GM19023 (cell line): Measurements from ENCODE around the gene ZNF385B.

ENCODE experiments used
- ATAC-seq: cut with Tn5 transposase; IDR thresholded peaks from one replicate; pipeline ENCODE4 v1.9.1; 2021; ENCODE audit warnings: mild to moderate bottlenecking, moderate library complexity; ENCODE audit not compliant: unreplicated experiment

Gene ZNF385B

DNA sequence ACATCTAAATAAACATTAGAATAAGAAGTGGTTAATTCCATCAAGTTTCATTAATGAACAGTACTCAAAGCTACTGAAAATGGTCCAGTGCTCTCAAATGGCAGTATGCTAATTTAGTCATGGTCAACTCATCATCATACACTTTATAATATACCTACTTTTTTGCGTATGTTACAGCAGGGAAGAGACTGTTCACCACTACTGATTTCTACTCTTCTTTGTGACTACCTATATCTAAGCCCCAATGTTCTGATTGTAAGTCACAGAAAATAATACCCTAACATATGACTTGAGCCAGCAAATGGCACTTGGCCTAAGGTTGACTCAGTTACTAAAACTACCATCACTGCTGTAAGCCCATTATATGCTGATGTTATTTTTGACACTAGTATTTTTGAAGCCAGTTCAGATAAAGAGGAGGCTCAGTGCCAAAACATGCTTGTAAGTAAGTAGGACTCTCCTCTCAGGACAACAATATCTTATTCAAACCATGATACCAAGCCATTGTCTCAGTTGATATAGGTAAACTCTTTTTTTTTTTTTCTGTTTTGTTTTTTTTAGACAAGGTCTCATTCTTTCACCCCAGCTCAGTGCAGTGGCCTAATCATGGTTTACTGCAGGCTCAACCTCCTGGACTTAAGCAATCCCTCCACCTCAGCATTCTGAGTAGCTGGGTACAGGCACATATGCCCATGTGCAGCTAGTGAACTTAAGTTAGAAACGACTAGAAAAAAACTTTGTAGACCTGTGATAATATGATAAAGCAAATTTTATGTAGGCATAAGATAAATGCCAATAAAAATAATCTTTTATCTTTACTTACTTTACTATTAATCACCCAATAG lies 266.9 kb downstream of the ZNF385B start:
- no peak for ATAC-seq

DNA sequence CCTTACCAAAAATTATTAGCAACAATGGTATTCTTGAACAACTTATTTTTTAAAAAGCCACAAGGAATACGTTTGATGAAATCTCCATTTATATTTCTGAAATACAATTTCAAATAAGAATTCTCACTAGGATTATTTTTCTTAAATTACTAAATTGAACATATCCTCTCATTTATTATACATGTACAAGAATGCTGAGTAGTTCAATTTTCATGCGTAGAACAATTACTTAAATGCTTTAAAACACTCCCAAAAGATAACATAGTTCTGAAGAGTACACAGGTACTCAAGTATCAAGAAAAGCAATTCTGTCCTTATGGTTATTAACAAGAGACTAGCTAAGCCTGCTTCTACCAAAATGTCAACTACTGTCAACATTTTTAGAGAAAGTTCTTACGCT lies 268.1 kb downstream of the ZNF385B start:
- ATAC-seq: no peak

DNA sequence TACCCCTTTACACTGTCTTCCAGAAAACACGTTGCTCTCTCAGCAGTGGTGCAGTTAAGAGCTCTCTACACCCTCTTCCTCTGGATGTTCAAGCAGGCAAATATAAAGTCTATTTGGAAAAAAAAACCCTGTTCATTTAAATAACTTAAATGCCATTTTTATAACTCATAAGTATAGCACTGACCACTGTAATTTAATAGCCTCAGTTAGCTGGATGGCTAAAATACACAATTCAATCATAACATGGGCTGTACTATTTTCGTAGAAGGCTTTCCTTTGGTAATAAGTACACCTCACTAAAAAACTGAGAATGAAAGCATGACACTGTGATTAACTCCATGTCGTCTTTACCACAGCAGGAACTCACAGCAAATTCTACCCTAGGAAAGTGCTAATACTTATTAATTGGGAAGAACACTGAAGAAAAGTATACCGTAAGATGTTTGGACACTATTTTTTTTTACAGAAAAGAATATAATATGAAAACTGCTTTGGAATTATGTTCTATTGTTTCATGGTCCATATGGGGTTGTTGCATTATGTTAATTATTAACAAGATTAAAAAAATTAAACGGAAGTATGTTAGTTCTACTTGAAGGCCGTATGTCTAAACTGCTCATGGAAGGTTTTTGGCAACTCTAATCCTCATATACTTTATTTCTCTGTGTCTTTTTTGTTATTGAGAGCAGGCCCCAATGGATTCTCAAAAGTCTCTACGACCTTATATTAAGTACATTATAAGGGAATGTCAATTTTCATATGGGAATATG lies 269.1 kb downstream of the ZNF385B start:
- ATAC-seq: no peak

DNA sequence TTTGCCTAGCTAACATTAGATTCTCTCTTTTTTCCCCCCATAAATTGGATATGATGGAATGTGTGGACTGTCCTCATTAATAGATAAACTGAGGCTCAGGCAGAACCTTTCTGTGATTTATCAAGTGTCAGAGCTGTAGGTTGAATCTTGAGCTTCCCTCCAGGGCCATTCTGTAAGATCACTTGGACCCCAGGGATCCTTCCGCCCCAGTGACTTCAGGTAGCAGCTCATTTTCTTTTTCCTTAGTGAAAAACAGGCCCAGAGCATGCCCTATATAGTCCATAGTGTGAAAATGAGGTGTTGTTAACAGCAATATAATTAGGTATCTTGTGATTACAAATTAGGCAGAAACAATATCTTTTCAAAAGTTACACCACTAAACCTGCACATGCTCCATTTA lies 269.7 kb downstream of the ZNF385B start:
- ATAC-seq: no peak

DNA sequence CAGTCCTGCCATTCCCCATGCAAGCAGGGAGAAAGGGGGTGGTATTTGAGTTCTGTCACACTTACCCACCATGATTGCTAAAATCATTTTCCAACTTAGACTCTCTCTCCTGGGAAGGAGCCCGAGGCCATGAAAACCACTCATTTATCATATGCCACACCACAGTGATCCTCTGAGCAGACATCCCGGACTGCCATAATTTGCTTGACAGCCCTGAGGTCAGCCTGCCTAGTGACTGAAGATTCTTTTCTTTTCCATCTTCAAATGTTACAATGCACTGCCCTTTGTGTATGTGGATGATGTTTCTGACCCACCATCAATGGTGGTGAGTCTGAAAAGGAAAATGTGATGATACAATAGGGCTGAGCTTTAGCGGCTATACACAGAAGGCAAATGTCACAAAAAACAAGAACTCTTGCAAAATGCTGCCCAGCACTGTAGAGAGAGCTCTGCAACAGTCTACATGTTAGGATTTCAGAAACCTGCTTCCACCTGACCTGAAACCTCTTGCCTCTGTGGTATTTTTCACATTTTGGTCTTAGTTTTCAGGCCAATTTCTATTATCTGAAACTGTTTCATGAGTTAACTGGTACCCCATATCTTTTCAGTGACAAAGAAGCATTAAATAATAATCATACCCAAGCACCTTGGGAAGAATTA lies 272.8 kb downstream of the ZNF385B start:
- ATAC-seq: no peak

DNA sequence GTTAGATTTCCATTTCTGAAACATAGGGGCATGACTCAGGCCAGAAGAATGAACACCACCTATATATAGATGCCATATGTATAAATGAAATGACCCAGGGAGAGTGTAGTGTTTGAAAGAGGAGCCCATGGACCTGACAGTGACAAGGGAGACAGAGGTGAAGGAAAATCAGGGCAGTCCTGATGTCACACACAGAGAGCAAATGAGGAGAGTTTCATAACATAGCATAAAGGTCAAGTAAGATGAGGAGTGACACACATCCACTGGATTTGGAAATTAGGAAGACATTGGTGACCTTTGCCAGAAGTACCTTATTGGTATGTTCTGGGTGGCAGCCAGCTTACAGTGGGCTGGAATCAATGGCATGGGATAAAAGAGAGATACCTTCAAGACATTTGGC lies 276.7 kb downstream of the ZNF385B start:
- no peak for ATAC-seq

DNA sequence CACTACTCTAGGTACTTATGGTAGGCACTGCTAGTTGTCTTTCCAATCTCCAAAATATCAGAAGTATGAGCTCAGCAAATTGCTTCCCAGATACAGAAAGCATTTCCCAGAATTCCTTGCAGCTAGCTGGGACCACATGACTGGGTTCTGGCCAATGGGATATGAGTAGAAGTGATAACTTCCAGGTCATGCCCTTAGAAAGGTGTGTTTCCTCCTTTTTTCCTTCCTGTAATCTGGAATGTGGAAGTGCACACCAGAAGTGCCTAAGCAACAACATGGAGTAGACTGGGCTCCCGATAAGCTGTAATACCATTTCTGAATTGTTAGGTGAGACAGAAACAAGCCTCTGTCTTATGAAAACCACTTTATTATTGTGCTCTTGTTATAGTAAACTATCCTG lies 279.8 kb downstream of the ZNF385B start:
- ATAC-seq: no peak

DNA sequence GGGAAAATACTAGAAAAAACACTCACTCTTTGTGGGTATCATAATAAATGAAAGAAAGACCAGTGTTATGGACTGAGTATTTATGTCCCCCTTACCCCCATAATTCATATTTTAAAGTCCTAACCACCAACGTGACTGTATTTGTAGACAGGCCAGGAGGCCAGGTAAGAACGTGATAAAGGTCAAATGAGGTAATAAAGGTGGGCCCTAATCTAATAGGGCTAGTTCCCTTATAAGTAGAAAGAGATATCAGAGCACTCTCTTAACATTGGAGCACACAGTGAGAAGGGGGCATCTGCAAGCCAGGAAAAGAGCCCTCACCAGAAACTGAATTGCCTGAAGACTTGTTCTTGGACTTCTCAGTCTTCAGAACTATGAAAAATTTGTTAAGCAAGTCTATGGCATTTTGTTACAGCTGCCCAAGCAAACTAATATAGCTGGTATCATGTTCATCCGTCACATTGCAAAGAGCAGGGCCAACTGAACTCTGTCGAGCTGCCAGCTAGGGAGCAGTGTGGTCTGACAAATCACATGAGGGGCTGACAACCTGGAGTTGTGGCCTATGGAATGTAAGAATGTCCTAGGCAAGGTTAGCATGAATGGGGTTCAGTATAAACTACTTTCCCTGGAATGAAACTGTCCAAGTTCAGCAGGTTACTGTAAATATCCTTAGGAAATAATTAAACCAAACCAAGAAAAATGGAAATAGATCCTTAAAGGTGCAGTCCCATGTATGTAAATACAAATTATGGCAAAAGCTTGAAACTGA lies 280.9 kb downstream of the ZNF385B start:
- ATAC-seq: no peak

DNA sequence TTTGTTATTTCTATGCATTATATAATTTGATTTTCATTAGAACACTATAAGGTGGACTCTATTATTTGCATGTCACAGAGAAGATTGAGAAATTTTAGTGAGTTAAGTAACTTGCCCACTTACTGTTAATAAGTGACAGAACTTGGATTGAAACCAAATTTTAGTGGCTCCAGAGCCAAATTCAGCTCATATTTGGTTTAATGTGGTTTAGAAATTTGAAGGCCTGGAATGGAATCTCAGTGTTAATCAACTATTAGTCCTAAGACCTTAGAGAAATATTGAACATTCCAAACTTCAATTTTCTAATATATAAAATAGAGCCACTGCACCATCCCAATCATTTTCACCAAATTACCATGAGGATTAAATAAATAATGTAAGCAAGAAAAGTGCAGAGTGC lies 281.6 kb downstream of the ZNF385B start:
- no peak for ATAC-seq

DNA sequence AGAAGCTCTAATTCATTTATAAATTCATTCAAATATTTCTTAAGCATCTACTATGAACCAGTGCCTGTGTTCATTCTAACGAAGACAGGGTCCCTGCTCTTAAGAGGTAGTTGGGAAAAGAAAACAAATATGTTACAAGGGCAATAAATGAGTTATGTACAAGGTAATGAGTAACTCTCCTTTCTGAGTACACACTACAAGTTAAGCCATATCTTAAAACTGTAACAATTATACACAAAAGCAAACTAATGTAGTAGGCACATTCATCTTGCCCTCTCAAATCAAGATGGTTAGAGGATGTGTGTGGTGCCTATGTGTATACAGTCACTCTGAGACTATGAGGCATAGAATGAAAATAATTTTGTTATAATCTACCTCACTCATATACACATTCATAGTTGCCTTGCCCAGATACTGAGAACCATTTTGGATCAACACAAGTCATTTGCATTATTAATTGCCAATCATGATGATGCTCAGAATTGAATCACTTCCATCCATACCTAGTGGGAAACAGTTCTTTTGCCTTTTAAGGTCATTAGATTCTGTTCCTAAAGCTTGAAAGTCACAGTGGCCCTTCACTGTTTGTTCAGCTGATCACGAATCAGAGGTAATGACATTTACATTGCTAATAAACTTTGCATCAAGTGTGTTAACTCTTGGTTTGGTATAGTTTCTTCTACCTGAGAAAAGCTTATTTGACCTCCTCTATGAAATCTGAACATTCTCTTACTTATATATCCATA lies 283.1 kb downstream of the ZNF385B start:
- ATAC-seq: no peak

DNA sequence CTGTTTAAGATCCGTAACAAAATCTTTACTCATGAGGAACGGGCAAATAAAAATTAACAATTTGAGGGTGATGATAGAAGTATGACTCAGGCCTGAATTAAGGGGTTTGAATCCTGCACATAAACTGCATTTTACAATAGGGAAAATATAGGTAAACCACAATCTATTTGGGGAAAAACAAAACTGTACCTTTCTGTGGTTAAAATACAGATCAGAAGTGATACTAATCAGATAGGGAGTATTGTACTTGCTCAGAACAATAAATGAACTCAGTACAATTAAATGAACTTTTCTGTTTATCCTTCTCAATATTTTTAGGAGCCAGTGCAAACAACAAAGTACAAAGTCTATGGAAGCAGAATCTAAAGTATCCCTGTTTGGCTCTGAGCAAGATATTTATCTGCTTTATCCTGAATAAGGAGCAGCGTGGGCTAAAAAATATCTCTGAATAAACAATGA lies 287.3 kb downstream of the ZNF385B start:
- no peak for ATAC-seq

DNA sequence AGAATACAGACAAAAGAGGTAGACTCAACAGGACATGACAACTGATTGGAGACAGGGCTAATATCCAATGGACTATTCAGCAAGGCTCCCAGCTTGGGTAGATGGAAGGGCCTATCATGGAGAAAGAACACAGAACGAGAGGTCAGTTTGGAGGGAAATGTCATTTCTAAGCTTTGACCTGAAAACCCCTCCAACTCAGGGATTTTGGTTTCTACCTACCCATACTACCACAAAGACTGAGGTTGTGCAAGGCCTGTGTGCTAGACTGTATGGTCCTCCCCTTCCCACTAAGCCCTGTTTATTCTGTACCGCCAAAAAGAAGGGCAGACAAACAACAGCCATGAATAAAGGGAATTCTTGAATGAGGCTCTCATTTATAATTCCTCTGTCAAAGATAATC lies 288.9 kb downstream of the ZNF385B start:
- ATAC-seq: no peak

DNA sequence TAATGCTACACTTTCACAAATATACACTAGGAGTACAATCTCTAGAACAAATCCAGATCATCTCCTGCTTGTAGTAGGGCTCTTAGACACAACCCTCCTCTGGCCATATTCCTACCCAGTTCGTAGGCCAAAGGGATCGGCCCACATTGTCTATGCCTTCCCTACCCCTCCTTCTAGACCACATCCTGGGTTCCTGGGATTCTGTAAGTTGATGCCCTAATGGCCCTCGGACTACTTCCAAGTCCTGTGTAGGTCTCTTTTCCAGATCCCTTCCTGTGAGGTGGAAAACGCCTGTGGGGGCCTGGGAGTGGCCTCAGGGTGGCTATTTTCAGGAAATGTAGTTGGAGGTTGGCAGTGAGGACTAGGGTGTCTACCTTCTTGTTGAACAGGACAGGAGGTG lies 289.7 kb downstream of the ZNF385B start:
- no peak for ATAC-seq

DNA sequence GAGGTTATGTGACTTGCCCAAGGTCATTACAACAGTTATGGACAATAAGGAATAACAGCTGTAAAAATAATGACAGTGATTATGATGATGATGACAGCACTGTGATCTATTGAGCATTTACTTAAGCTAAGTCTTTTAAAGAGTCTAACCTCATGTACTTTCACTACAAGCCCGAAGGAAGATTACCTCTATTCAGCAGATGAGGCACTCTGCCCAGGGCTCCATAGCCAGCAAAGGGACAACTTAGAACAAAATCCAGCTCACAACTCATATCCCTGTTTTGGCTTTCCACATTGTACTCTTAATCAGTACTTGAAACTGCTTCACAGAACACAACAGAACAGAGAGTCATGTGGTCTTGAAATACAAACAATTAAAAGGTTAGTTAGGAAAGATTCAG lies 290.2 kb downstream of the ZNF385B start:
- ATAC-seq: no peak

DNA sequence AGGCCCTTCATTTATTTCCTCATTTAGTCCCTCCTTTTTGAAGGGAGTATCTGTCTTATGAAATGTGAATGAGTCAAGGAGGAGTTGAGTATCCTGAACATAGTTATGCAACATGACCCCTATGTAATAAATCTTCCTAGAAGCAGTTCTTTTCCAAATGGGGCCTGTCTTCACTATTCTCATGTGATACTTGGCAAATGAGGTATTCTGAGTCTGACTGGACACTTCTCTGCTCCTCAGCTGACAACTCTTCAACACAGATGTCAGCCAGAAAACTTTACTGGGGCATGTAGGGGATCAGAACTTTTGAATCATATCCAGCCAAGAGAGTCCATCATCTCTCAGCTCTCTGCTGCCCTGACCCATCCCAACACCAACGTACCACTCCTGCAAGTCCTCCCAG lies 291.6 kb downstream of the ZNF385B start:
- ATAC-seq: no peak

DNA sequence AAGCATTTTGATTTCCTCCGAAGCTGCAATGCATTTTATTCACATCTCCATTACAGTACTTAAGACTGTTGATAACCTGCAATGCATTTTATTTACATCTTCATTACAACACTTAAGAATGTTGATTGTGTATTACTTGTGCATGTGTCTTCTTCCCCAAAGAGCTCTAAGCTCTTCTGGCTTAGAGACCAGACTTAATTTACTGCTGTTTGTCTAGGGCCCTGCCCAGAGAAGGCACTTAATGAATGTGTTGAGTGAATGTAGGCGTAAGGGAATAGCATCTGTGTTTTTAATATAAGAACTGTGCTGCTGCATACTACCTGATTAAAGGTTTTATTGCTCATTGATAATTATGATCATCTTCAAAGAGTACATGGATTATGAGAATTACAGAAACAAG lies 295.6 kb downstream of the ZNF385B start:
- ATAC-seq: no peak

DNA sequence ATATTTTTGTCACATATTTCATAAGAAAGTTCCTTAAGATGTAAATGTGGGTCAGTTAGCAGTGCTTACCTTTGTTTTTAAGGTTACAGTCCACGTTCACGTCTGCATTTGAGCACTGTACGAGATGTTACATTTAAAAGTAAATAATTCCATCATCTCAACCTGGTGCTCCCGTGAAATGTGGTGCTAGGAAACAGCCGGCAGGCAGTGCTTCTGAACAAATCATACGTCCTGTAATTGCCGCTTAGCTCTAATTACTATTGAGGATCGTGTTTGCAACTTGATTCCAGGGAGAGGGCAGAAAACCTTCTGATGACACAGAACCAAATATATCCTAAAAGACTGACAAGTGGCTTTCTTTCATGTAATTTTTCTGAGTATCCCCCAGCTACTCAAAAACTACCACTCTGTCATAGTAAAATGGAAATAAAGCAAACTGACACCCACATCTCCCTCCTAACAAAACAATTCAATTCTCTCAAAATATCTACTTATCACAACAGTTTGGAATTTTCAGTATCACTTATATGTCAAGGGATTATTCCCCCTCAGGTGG lies 299.0 kb downstream of the ZNF385B start:
- no peak for ATAC-seq

DNA sequence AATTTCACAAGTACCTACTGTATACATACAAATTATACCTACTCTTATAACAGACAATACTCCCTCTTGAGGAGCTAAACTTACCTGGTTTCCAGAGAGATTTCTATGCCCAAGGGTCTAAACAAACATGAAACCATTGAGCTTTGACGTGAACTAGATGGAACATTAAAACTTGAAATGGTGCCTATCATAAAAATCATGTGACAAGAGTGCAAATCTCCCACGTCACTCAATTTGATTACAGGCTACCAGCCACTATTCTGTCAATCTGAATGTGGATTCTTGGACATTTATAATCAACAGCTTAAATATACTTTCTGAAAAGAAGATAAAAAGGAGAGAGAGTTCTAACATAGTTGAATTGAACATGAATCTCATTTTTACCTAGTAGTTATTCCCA lies 299.7 kb downstream of the ZNF385B start:
- ATAC-seq: no peak

DNA sequence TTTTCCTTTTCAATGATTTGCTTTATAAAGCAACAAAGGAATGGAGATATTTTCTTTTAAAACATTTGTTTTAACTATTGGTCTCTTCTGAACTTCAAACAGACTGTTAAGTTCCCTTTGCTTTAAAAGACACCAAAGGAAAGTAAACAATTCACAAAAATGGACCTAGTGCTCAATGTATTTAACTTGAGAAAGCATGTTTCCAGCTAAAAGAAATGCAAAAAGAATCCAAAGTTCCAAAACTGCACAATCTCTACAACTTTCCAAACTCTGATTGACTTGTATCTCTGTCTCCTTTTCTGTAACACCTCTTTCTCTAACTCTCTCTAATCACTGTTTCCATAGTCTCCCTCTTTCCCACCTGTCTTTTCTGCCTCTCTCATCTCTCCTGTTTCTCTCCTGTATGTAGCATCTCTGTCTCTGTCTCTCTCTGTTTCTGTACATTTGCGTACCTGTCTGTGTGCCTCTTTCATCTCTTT lies 301.1 kb downstream of the ZNF385B start:
- no peak for ATAC-seq
